Measurements from ENCODE around the gene NAA11.

The NAA11 gene

DNA sequence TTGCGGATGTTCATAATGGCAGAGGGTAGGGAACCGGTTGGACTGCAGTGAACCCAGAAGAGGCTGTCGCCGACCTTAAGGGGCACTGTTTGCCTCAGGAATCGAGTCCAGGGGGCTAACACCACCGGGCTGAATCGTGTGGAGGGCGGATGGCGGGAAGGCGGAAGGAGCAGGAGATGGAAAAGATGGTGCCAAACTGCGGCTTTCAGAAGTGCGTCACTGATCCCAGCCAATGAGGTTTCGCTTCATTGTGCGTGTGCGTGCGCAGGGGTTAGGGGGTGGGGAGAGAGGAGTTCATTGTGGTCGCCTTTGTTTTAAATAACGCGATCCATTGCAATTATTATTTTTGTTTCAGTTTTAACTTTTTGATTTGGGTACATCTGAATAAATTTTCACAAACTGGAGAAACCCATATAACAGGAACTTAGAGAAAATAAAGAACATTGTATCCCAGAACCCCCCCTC lies at the start of gene NAA11:
Gene NAA11 (minus strand): TSS at position 198 of the 465 bp plus-strand sequence. CDS start 184 bp downstream, at position 14.
- no peak for DNase-seq

DNA sequence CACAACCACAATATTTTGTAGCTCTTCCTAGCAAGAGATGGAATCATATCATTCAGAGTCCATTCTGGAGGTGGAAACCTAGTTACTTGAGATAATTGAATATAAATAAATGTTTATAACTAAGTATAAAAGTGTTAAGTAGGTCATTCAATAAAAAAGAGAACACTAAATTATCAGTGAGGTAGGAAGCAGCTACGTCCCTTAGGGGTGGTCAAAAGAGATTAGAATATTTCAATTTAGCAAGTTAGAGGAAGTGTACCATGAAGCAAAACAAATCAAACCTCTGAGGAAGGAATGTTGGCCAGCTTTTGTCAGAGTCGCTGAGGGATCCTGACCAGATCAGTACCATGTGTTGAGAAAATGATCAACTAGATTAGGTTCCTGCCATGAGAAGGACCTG lies 44.2 kb upstream of the NAA11 start:
- DNase-seq = no peak

DNA sequence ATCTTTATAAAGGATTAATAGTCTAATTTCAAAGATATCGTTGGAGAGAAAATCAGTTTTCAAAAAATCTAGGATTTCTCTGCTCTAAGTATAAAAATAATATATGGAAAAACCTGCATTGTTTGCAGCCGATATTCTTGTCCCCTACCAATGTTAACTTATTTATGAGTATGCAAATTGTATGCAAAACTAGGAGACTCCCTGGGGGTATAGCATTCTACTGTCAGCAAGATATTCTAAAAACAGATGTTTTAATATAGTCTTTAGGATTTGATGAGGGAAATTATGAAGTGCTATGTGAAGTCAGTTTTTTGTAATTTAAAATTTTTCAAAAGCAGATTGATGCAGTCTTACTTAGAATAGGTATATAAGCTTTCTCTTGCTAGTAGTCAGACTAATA lies 41.2 kb upstream of the NAA11 start:
- no peak for DNase-seq

DNA sequence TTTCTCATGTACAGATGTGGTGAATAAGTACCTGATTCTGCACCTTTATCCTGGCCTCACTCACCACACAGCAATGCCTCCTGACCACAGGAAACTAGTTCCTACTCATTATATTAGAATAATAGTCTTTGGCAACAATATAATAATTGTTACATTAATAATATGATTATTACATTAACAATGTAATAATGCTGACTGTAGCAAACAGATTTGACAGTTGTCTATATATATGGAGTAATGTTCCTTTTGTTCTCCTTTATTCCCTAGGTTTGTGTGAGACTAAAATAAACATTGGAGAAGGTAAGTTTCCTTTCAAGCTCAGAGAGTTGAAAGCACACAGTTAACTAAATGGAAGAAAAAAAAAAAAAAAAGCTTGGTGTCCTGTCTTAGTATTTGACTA lies 40.6 kb upstream of the NAA11 start:
- no peak for DNase-seq

DNA sequence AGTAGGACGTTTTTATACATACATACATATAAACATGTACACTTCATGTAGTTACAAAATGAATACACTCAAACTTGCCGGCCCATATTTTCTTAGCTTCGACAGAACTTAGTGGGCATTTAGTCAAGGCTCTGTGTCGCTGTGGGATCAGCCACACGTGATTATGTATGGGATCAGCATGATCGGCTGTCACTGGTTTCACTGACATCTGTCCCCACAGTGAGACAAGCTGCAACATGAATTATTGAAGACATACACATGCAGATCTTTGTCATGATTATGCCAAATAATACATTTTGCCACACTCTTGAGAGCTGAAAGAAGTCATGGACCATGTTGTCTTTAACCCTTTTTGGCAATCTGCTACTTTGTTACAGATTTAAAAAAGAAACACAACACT lies 38.2 kb upstream of the NAA11 start:
- no peak for DNase-seq

DNA sequence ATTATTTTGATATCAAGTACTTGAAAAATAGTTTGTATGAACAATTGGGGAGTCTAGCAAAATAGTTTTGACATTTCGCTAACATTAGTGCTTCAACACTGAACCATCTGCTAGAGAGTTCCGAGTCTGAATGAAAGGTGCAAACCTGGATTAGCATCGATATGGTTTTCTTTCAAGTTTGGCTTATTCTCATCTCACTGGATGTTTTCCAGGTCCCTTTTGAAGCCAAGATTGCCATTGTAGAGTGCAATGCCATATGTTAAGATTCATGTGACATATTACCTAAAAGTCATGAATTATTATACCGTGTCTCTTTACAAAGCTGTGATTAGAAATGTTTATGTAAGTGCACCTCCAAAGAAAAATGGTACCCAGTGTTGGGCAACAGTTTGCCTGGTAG lies 36.8 kb upstream of the NAA11 start:
- no peak for DNase-seq

DNA sequence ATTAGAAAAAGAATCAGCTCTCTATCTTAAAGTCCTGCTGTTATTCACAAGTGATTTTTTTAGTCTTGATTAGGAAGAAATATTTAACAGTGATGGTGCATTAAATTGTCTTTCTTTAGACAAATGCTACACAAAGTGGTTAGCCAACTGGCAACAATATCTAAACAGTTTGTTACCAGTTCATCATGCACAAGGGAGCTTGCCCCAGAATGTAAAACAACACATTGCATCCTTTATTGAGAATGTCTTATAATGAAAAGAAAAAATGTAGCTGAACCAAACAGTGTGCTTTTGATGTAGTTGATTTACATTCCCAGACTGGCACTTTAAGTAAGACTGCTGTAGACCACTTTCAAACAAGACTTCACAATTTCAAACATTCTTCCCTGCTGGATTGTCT lies 34.1 kb upstream of the NAA11 start:
- DNase-seq = no peak

DNA sequence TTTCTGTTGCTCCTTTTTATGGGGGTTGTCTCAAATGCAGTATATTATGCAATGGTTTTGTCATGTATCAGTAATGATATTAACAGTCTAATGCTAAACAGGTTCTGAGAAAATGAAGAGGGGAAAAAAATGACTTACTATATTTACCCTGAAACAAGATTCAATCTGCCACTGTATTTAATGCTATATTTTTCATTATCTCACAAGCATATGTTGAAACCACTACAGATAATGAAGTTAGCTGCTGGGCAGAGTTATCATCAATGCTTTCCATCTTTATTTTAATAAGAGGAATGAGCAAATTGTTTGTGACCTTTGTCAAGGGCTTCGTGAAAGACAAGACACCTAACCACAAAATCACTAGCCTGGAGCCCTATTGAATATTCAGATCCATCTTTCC lies 32.6 kb upstream of the NAA11 start:
- no peak for DNase-seq

DNA sequence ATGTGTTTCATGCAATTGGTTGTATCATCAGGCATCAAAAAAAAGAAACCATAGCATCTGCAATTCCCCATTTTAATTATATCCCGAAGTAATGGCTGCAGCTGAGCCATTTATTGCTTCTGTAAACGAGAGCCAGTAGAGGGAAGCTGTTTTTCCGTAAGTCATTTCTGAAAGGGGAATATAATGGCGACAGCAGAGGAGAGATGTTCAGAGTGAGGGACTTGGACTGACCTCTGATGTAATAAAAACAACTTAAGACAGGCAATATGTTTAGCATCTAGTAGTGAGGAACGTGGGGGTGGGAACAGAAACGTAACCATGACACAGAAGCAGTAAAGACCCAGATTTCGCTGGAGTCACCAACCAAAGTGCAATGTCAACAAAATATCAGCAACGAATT lies 31.5 kb upstream of the NAA11 start:
- no peak for DNase-seq

DNA sequence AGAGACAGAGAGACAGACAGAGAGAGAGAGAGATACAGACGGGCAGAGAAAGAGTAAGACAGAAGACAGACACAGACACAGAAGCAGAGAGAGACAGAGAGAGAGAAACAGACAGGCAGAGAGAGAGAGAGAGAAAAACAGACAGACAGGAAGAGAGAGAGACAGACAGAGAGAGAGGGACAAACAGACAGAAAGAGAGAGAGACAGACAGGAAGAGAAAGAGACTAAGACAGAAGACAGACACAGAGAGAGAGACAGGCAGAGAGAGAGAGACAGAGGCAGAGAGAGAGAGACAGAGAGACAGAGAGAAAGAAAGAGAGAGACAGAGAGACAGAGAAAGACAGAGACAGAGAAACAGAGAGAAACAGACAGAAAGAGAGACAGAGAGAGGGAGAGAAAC lies 27.2 kb upstream of the NAA11 start:
- DNase-seq = no peak

DNA sequence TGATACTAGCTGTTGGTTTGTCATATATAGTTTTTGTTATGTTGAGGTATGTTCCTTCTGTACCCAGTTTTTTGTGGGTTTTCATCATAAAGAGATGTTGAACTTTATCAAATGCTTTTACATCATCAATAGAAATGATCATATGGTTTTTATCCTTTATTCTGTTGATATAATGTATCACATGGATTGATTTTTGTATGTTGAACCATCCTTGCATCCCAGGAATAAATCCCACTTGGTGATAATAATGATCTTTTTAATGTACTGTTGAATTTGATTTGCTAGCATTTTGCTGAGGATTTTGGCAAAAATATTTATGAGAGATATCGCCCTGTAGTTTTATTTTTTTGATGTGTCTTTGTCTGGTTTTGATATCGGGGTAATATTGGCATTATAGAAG lies 22.5 kb upstream of the NAA11 start:
- no peak for DNase-seq

DNA sequence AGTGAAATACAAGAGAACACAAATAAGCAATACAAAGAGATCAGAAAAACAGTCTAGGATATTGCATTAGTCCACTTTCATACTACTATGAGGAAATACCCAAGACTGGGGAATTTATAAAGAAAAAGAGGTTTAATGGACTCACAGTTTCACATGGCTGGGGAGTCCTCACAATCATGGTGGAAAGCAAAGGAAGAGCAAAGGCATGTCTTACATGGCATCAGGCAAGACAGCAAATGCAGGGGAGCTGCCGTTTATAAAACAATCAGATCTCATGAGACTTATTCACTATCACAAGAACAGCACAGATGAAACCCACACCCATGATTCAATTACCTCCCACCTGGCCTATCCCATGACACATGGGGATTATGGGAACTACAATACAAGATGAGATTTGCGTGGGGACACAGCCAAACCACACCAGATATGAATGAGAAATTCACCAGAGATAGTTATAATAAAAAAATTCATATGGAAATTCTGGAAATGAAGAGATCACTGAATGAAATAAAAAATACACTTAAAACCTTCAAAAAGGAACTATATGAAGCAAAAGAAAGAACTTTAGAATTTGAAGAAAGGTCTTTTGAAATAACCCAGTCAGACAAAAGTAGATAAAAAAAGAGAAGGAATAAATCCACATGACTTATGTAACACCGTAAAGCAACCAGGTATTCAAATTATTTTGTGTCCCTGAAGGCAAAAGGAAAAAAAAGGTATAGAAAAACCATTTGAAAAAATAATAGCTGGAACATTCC lies 16.2 kb upstream of the NAA11 start:
- no peak for DNase-seq

DNA sequence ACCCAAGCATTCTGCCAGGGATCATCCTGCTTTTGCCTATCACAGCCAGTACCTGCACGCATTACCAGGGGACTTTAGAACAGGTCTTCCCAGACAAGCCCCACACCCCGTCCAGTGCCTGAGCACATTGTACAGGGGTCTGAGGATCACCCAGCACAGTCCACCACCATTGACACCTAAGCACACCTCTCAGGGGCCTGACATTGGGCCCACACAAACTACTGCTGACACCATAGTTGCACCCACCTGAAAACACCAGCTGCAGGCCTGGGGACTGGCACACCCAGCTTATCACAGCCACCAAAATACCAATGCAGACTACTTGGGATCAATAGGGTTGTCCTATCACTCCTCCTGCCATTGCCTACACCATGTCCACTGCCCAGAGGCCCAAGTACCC lies 14.7 kb upstream of the NAA11 start:
- no peak for DNase-seq

DNA sequence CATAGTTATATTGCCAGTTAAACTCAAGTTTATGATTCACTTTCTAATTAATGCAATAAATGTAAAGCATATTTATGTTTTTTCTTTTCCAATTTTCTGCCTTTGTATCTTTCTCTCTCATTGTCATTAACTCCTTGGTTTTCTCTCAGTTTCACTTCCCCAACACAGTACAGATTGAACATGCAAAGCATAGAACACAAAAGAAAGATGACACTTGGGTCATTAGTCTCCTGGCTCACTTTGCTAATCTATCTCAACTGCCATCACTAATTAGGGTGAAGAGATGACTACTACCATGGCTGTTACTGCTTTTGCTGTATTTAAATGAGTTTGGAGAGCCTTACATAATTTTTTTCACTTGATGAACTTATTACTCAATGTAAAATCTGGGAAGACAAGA lies 12.3 kb upstream of the NAA11 start:
- DNase-seq = no peak

DNA sequence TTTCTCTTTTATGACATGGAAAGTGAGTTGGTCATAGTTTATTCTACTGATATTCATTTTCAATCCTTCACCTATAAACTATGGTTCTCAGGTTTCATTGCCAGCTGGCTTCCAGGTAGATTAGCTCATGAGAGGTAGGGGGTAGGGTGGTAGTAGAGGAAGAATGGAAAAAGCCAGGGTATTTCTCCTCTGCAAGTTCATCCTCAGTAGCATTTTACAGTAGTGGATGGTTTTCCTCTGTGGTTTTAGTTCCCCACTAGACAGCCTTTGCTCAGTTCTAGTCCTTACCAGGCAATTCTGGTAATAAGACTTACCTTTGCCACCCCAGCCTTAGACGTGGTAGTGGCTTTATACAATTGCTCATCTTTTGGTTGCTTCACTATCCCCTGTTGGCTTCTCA lies 8.9 kb upstream of the NAA11 start:
- no peak for DNase-seq

DNA sequence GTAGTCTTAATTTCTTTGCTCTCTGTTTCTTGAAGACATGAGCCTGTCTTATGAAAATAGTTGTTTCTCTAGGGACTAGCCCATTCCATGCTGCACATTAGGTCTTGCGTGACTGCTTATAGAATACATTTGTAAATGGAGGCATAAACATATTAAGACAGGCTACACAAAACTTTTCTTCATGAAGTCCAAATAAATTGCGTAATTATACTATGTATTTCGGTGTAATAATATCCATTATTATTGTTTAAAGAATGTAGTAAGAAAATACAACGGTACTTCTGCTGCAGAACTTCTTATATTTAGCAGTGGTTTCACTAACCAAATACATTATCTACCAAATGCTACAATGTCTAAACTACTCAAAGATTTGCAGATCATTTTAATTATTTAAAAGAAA lies 8.5 kb upstream of the NAA11 start:
- no peak for DNase-seq

DNA sequence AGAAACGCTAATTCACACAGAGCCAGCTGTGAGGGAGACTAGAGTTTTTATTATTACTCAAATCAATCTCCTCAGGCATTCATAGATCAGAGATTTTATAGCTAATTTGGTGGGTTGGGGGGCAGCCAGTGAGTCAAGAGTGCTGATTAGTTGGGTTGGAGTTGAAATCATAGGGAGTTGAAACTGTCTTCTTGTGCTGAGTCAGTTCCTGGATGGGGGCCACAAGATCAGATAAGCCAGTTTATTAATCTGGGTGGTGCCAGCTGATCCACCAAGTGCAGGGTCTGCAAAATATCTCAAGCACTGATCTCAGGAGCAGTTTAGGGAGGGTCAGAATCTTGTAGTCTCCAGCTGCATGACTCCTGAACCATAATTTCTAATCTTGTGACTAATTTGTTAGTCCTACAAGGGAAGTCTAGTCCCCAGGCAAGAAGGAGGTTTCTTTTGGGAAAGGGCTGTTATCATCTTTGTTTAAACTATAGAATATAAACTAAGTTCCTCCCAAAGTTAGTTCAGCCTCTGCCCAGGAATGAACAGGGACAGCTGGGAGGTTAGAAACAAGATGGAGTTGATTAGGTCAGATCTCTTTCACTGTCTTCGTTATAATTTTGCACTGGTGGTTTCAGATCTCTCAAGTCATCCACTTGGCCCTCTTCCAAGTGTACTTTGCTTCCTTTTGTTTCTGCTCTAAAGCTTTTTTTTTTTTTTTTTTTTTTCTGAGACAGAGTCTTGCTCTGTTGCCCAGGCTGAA lies 5.4 kb upstream of the NAA11 start:
- DNase-seq = no peak

DNA sequence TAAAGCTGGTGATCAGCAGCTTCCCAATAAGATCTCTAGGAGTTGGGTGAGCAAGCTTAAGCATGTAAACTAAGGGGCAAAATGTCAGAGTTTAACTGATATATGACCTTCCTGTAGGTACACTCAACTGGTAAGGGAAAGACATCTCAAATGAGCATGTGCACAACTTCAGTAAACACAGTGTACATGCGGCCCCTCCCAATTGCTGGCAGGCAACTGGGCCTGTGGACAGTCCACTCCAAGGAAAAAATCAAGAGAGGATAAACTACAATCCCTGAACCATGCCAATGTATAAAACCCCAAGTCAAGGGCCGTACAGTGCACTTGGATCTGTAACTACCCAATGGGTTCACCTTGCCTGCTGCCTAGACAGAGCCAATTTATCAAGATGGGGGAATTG lies 4.9 kb upstream of the NAA11 start:
- DNase-seq = no peak

DNA sequence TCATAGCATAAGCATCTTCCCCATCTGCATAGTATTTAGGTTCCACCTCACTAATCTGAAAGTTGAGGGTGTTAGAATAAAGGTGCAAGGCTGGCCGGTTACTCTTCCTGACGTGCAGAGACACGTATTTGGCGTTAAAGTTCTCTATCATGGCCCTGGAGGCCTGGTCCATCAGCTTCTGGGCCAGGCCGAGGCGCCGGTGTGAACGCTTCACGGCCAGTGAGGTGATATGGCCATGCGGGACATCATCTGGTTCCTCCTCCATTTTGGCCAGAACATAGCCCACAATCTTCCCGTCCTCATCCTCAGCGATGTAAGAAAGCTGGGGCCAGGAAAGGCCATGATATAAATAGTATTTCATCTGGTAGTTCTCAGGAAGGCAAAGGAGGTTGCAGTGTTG lies 425 bp downstream of the NAA11 start:
- no peak for DNase-seq

DNA sequence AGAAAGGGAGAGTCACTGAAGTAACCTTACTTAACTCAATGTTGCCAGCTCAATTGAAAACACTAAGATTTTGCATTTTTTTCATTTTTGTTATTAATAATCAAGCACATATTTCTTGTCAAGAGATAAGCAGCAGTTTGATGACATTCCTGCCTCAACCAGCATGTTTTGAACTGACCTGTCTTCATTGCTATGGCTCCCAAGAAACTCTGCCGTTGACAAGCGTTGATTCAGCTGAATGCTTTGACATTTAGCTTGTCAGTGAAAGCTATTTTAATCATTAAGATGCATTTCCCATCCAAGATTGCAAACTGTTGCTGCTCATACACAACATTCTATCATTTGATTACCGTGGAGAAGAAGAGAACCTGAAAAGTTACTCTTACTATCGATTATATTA lies 5.9 kb downstream of the NAA11 start:
- DNase-seq = no peak

DNA sequence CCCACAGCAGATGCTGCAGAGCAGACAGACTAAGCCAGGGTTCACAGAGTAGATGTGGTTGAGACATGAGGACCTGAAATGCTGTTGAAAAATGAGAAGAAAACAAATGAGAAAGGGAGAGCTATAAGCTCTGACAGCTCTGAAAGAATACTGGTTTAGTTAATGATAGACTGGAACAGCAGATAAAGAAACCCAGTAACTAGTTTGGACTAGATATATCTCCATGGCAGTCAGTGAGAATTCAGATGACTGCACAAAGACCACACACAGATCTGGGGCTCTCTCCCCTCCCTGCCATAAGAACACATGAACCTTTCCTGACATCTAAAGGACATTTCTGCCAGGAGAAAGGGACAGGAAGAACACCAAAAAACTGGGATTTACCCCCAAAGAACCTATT lies 8.2 kb downstream of the NAA11 start:
- no peak for DNase-seq

DNA sequence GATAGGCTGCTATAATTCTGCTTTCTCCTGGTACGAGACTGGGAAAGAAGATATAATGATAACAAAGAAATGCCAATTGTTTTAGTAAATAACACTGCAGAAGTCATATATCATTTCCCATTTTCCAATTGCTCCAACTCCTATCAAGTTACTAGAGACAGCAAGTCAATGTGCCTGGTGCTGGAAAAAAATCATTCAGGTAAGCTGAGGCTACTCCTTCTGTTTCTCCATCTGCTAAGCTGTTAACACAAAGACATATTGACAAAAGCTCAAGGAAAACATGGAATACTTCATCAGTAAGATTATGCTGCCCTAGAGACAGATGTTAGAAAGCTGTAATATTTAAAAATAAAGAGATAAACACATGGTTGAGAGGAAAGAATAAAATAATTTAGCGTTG lies 10.0 kb downstream of the NAA11 start:
- no peak for DNase-seq

DNA sequence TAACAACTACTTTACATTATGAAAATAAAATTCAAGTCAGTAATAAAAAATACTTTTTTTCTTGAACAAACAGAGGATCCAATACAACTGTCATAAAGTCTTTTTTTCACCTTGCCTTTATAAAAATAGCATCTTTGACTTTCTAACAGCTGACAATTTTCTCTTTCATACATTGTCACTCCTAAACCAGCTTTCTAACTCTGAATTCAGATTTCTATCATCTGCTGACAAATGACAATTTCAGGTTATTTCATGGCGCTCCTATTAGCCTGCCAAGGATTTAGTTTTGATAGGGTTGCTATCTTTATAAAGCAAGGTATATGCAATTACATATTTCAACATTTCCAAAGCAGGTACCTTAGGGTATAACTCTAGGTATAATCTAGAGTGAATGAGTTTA lies 14.6 kb downstream of the NAA11 start:
- DNase-seq = no peak

DNA sequence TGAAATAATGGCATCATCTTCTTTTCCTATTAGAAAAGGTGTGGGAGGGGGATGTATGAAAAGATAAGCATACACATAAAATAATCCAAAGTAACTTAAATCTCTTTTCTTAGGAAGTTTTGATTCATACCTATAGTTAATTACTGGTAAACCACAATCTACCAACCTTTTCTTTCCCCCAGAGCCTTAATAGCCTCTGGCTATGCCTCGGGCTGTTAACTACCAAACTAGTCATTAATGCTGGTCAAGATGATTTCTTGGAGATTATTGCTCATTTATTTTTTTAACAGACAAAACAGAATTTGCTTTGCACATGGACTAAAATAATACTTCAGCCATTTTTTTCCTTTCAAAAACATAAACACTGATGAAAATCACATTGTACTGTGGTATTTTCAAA lies 16.9 kb downstream of the NAA11 start:
- DNase-seq = no peak

DNA sequence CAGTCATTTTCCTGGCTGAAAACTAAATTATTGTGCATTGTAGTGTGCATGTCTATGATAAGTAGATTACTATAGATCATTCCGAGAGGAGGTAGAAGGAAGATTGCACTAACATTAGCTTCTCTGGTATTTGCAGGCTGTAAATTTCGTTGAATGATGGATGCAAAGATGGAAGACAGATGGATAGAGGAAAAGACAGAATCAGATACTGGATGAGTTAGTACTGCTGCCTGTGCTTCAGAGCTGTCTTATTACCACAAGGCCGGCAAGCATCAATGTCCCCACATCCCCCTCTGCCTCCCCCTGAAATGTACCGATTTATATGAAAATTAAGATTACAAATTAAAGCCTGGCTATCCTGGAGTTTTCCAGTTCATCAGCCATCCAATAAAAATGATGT lies 17.7 kb downstream of the NAA11 start:
- no peak for DNase-seq

Data from NCI-H187 treated with DMSO at 0.1 percent for 48 hours (cell line).